HG03460 (cell line): Measurements from ENCODE around the gene PARD6B.
"Not testable (repeated sequence)": the region's sequence is repeated elsewhere in the genome, so short reads cannot be mapped to it uniquely, and the experiment has no call there.

Experiments used
- ATAC-seq: cut with Tn5 transposase; IDR thresholded peaks from one replicate; pipeline ENCODE4 v1.9.1; 2021; ENCODE audit not compliant: unreplicated experiment

Gene PARD6B

DNA sequence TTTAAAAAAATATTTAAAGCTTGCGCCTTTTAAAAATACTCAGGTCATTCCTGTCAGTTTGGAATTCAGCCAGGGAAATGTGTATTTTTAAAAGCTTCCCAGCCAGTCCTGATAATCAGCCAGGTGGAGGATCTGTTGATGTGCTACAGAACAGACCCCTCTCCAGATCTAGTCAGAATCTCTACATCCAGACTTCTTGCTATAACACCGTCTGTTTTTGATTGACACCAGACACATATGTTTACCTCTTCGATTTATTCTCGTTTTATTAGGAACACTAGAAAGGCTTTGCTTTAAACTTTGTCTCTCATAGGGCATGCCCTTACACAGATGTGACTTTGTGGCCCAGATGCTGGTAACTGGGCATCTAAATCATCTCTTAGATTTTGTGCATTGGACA, 11.7 kb downstream of the PARD6B start:
- no peak for ATAC-seq

DNA sequence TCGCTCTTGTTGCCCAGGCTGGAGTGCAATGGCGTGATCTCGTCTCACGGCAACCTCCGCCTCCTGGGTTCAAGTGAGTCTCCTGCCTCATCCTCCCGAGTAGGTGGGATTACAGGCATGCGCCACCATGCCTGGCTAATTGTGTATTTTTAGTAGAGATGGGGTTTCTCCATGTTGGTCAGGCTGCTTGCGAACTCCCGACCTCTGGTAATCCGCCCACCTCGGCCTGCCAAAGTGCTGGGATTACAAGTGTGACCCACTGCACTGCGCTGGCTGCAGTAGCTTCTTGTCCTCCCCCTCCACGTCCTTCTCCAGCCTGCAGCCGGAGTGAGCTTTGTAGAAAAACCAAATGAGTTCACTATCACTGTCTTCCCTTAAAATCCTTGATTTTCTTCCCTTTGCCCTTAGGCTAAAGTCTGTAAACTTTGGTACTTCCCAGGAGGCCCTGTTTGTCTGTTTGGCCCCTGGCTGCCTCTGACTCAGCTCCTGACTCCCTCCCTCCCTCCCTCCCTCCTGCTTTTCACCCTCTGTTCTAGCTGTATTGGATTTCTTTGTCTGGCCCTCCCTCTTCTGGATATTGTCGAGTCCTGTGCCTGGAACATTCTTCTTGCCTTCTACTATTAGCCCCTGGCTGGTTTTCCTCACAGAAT, 12.9 kb downstream of the PARD6B start:
- no peak for ATAC-seq

DNA sequence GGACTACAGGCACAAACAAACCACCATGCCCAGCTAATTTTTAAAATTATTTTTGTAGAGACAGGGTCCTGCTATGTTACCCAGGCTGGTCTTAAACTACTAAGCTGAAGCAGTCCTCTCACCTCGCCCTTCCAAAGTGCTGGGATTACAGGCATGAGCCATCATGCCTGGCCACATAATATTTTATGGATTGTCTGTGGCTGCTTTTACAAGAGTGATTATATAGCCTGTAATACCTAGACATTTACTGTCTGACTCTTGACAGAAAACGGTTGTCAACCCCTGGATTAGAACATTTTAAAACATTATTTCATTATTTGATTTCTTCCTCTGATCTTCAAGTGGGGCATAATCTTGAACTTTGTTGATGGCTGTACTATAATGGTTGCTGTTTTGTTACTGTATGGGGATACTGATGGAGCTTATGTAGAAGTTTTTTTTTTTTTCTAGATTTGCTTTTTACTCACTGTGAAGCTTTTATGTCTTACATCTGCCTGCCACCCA, 14.3 kb downstream of the PARD6B start:
- ATAC-seq = no peak

DNA sequence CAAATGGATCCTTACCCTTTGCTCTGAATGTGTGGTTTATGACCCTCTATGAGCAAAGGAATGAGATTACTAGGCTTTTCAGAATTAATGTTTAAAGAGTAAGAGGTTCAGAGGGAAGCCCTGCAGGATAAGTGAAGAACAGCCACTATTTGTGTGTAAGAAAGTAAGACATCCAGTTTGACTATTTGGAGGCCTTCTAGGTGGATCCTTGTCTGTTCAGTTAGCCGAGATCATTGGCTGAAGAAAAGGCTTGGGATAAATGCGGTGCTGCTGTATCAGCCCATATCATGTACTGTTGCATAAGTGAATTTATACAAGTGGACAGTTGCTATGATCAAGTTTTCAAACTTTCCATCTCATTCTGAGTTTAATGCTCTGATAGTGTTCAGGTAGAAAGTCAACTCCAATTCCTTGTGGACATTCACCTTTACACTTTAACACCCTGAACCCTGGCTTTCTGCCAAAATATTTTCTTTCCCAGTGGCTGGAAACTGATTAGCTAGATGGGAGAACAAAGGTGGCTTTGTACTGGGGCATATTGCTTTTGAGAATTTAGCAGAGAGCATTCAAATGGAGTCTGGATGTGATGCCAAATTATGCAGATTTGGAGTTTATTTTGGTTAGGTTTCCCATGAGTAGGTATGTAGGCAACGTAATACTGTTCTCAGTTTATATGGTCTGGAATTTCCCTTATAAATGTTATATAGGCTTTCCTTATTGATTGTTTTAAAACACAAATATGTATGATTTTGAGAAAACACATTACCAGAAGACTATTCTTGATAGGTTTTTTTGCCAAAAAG, 15.0 kb downstream of the PARD6B start:
- no peak for ATAC-seq

DNA sequence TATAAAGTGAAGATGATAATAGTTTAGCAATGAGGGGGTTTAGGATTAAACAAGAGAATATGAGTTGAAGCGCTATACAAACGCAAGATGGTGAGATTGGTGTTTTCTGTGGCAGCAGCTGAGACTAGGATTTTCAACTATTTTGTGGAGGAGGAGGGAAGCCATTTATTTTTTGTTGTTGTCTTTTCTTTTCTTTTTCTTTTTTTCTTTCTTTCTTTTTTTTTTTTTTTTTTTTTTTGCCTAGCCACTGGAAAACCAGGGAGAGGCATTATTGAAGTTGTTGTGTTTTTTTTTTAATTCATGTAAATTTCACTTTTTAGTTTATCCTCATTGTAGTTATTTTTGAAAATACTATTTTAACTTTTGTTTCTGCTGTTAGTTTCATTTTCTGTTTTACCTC, 15.9 kb downstream of the PARD6B start:
- ATAC-seq = no peak

DNA sequence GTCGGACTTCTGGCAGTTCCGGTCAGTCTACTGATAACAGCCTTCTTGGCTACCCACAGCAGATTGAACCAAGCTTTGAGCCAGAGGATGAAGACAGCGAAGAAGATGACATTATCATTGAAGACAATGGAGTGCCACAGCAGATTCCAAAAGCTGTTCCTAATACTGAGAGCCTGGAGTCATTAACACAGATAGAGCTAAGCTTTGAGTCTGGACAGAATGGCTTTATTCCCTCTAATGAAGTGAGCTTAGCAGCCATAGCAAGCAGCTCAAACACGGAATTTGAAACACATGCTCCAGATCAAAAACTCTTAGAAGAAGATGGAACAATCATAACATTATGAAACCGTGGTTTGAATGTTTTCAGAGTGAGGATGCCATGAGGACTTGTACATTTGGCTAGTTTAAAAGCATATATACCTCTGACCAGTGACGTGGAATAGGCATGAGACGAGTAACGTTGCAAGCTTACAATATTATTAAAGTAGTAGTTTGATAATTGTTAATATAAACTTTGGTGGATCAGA, 18.8 kb downstream of the PARD6B start:
- ATAC-seq = no peak

DNA sequence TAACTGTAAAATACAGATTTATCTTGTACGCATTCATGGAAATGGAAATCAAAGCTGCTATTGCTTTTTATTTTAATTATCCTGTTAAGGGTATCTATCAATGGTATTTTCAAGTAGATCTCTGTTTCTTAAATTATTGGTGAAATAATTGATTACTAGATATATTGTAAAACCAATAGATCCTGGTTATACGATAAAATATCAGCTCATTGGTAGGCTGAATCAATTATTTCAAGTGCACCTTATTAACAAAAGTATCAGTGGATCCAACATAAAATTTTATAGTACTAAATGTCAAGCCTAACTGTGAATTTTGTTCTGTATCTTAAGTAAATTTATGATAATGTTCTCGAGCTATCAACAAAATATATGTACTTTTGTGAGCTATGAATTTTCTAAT, 21.8 kb downstream of the PARD6B start:
- ATAC-seq = no peak

DNA sequence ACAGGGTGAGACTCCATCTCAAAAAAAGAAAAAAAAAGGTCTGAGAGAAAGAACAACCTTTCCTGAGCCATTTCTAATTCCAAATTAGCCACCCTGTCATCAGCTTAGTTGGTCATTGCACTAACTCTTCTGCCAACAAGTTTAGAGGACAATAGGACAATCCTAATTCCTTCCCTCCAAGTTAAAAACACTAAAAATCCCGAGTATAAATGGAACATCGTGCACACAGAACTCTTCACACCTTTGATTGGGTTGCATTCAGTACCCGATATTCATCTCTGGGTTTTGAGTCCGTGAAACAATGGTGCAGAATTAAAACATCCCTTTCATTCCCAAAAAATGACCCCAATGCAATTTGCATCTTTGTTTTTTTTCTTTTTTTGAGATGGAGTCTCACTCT, 23.0 kb downstream of the PARD6B start:
- no peak for ATAC-seq

DNA sequence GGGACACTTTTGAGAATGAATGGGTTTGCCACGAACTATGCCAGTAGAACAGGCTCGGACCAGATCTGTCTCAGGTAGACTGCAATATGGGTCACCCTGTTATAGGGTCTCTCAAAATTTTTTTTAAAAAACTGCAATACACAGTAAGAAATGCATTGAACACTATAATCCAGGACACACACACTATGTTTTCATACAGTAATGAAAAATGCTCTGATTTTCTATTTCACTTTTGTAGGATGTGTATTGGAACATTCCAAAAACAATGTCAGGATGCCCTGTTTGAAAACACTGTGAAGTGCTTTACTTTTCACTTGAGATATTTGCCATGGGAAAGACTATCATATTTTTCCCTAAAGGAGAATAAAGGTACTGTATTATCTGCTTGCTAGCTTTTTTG, 25.1 kb downstream of the PARD6B start:
- ATAC-seq = no peak

DNA sequence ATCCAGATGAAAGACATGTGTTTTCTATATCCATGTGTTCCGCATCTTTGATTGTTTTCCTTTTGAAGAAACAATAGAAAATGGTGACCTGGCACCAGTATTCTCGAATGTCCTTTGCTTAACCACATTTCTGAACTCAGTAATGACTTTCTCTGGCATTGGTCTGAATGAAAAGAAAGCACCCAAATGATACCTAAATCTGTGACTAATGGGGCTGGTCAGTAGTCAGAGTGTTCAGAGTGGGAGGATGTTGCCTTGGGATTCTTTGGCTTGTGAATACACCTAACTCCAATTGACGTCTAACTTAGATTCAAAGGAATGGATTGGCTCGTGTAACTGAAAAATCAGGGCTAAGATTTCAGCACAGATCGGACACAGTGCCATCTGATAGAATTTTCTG, 27.1 kb downstream of the PARD6B start:
- ATAC-seq = no peak

DNA sequence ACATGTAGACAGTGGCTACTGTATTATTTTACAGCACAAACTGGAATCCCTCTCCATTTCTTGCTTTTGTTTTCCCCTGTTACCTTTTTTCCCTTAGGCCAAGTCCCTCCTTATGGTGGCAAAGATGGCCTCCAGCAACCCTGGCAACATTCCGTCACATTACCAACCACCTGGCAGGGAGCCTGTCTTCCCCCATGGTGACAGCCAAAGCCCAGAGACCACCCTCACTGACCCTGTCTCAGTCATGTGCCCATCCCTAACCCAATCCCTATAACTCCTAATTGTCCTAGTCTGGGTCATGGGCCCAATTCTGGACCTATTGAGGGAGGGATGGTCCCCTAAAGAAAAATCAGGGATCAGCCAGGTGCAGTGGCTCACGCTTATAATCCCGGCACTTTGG, 27.6 kb downstream of the PARD6B start:
- ATAC-seq = no peak

DNA sequence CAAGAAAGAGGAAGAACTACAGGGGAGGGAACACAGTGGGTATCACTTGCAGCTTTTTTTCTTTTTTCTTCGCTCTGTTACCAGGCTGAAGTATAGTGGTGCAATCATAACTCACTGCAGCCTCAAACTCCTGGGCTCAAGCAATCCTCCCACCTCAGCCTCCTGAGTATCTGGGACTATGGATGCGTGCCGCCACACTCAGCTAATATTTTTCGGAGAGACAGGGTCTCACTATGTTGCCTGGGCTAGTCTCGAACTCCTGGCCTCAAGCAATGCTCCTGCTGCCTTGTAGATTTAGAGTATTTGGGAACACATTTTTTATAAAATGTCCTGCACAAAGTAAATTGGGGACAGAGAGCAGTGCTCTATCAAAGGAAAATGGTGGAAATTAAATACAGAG, 28.3 kb downstream of the PARD6B start:
- ATAC-seq = no peak

DNA sequence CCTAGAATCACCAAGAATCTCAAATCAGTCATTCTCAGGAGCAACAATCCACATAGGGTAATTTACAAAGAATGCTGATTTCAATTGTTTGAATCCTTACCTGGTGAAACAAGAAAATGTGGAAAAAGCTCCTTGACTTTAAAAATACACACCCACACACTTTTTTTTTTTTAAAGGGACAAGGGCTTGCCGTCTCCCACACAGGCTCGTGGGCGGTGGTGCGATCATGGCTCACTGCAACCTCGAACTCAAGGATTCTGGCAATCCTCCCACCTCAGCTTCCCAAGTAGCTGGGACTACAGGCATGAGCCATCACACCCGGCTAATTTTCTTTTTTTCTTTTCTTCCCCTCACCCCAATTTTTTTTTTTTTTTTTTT, 30.7 kb downstream of the PARD6B start:
- no peak for ATAC-seq

DNA sequence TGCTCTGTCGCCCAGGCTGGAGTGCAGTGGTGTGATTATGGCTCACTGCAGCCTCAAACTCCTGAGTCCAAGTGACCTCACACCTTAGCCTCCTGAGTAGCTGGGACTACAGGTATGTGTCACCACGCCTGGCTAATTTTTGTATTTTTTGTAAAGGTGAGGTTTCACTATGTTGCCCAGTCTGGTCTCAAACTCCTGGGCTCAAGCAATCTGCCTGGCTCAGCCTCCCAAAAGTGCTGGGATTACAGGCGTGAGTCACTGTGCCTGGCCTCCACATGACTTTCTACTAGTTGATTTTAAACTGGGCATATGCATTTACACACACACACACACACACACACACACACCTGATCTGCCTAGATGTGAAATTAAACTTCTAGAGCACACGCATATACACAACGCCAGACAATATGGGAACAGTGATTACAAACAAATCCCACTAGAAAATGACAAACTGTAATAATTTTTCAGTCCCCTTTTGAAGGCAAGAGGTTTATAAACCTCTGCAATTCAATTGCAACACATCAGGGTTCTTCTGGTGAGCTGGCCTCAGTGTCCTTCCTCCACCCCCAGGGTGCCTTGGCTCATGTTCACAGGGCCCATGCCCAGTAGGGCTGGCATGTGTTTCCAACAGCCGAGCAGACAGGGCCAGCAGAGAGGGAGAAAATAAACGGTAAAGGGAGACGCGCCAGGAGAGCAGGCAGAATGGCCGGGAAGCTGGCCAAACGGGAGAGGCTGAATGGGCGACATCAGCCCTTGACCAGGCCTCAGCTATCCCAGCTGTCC, 31.2 kb downstream of the PARD6B start:
- no peak for ATAC-seq

DNA sequence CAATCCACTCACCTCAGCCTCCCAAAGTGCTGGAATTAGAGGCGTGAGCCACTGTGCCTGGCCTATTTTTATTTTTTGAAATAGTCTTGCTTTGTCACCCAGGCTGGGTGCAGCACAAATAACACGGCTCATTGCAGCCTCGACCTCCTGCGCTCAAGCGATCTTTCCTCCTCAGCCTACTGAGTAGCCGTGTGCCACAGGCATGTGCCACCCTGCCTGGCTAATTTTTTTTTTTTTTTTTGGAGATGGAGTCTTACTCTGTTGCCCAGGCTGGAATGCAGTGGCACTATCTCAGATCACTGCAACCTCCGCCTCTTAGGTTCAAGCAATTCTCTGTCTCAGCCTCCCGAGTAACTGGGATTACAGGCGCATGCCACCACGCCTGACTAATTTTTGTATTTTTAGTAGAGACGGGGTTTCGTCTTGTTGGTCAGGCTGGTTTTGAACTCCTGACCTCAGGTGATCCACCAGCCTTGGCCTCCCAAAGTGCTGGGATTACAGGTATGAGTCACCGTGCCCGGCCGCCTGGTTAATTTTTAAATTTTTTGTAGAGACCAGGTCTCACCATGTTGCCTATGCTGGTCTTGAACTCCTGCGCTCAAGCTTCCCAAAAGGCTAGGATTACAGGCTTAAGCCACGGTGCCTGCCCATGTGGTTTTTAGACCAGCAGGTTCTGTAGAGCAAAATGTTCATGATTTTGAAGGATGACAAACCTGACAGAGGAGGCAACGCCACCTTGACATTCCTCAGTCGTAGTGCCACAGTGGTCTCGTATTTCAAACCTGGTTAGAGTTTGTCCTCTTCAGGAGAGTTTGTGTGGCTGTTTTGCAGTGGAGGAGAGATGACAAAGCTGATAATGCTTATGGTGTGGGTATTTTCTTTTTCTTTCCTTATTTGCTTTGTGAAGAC, 32.4 kb downstream of the PARD6B start:
- ATAC-seq = not testable (repeated sequence)

DNA sequence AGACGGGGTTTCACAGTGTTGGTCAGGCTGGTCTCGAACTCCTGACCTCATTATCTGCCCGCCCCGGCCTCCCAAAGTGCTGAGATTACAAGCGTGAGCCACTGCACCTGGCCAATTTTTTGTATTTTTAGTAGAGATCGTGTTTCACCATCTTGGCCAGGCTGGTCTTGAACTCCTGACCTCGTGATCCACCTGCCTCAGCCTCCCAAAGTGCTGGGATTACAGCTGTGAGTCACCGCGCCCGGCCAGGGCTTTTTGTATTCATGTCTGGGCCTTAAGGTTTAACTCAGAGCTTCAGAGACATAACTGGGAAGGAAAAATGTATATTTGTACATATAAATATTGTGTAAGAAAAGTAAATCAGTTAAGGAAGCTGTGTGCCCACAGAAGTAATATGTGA, 33.9 kb downstream of the PARD6B start:
- ATAC-seq = not testable (repeated sequence)

DNA sequence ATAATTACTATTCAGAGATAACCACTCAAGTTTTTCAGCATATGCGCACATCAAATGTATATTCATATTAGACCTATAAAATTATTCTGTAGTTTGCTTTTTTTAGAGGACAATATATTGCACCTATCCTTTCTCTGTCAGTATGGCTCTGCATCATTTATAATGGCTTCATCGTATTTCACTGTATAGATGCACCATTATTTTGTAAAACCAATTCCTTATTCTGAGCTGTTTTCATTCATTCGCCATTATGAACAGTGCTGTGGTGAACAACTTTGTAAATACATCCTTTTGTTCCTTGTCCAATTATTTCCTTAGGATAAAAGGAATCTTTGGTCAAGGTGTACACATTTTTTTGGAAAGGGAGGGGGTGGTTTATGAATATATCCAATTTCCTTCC, 34.3 kb downstream of the PARD6B start:
- no peak for ATAC-seq

DNA sequence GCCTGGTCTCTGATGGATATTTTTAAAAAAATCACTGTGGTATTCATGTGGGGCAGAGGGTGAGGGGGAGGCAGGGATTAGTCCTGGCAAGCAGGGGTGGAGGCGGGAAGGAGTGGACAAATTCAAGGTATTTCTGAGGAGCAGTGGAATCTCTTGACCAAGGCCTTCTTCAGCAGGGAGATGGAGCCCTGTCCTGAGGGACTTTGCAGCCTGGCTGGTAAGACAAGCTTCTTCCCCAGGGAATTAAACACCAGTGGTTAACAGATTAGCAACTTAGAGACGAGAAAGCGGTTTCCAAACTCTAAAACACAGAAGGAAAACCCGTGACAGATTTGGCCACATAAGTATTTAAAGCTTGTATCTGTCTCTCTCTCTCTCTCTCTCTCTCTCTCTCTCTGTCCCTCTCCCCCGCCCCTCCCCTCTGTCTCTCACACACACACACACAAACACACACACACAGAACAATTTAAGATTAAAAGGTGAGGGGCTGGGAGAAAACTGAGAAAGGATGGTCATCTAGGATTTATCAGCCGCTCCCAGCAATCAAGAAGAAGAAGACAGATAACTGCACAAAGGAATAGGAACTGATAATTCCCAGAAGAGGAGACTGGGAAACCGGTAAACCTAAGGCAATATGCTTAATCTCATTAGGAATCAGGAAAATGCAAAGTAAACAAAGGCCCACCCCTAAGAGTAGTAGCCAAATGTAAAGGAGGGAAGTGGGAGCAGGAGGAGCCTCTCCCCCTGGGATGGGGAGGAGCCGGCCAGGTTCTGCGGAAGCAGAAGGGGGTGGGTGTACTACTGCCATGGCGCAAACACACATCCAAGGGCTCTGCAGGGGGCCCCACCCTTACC, 35.8 kb downstream of the PARD6B start:
- not testable (repeated sequence) for ATAC-seq

DNA sequence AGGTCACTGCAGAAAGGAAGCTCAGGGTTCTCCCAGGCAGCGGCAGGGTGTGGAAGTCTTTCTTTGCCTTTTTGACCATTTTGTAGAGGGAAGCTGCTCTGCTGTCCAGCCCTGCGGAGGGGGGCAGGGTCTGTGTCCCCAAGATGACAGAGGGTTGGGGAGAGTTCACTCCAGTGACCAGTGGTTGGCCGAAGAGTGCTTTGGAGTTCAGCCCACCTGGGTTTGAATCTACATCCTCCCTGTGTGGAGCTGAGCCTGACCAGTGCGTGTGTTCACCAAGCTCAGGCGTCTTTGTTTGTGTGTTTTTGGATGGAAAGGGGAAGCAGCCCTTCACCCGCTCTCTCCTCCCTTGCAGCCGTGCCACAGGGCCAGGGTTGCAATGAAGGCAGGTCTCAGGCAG, 37.6 kb downstream of the PARD6B start:
- not testable (repeated sequence) for ATAC-seq
